Thyroid gland (tissue), 4 donors: ENCODE results near the gene UBE2F. TPM values are rescaled to one million over a fixed set of nuclear protein-coding genes. Genes with fewer than 3 reads are reported as not detected.
A peak's percentile ranks its signal among the peaks of the same experiment; 100 is the strongest.

ENCODE experiments used
- DNase-seq, 2 donors: peaks; one replicate each; pipeline ENCODE4 v3.0.0-alpha.2; 2019
- H3K27ac ChIP-seq, 3 donors: fragments of 200-600 bp; sonication (generic); 1 replicate in 2 of 3; 2 replicates in 1 of 3; pipeline ENCODE4 v1.5.1; 2016 to 2019; ENCODE audit warnings: mild to moderate bottlenecking in 1 of 3, moderate library complexity in 1 of 3
- H3K27me3 ChIP-seq: fragments of 200-600 bp; sonication (generic); one replicate; pipeline ENCODE4 v1.5.1; 2019
- H3K36me3 ChIP-seq, 2 donors: fragments of 200-600 bp; sonication (generic); one replicate each; pipeline ENCODE4 v1.5.1; 2016 to 2019
- H3K4me1 ChIP-seq, 2 donors: fragments of 200-600 bp; sonication (generic); one replicate each; pipeline ENCODE4 v1.5.1; 2017 to 2019
- H3K4me3 ChIP-seq, 3 donors: fragments of 200-600 bp; sonication (generic); replicated peaks in 1 of 3; 1 replicate in 2 of 3; 2 replicates in 1 of 3; pipeline ENCODE4 v1.5.1; 2016; ENCODE audit warnings: mild to moderate bottlenecking in 1 of 3
- H3K9me3 ChIP-seq: fragments of 200-600 bp; sonication (generic); one replicate; pipeline ENCODE4 v1.5.1; 2017
- CTCF ChIP-seq, 6 experiments: fragments of 200-600 bp in 3 of 6; fragments of 450-650 bp in 3 of 6; sonication (generic) in 3 of 6; IDR thresholded peaks; one replicate each; pipeline ENCODE4 v1.5.1; 2016 to 2019; ENCODE audit warnings: antibody characterized with exemption in 6 of 6, mild to moderate bottlenecking in 2 of 6, inconsistent platforms in 1 of 6, moderate library complexity in 1 of 6
- POLR2A ChIP-seq, 2 donors: fragments of 450-650 bp; IDR thresholded peaks; one replicate each; pipeline ENCODE4 v1.6.1; 2017; ENCODE audit warnings: antibody characterized with exemption in 2 of 2, mild to moderate bottlenecking in 2 of 2, moderate library complexity in 1 of 2
- WGBS, 2 donors: methylation state at CpG; one replicate each; pipeline ENCODE4 v1.1.5; 2017; 5-methylcytosine and 5-hydroxymethylcytosine counted together
- intact Hi-C: fragments of 100-400 bp; cut with DNase I; formaldehyde crosslinking; loops from one replicate; pipeline ENCODE4 v1.15.1; 2023
- total RNA-seq, 4 donors: library from RNA; depleted of rRNA; stranded (reverse); fragments of >200 nt; gene quantifications; one replicate each; pipeline ENCODE4 v1.2.3, GENCODE V29; 2016

UBE2F gene
- total RNA-seq = 100 to 1,000 TPM in 3 of 4 donors, 10 to 100 TPM in 1; 79.8 to 134 (median 122) TPM

- H3K9me3 ChIP-seq = no peaks in the 10 kb centered on the region
- peak within 1 kb of the TSS; percentile 36 to 76 (median 69) for H3K27ac ChIP-seq
- no peak for TF ChIP-seq CTCF (IDR thresholded peaks at IDR 0.05)
- peak; percentile 69 to 92 for TF ChIP-seq POLR2A (IDR thresholded peaks at IDR 0.05)
- peak; percentile 97 to 98 for DNase-seq
- 1% methylated on average over 19 to 36 of the region's 123 CpGs for WGBS, 2 donors
- intact Hi-C loops = loop anchor here (2.0 to 10.0 kb wide), 3 partner anchors 94 to 288 kb away; partner anchors contain the start of genes RAMP1 and SCLY
- peak within 1 kb of the TSS; percentile 46 to 72 (median 62) for H3K4me3 ChIP-seq
- H3K27me3 ChIP-seq = no peaks in the 10 kb centered on the region
- H3K36me3 ChIP-seq = no peaks in the 10 kb centered on the region
- peaks cover 27 to 35% of the 10 kb centered on the region in 2 donors for H3K4me1 ChIP-seq
These were observed at the start of gene UBE2F for GRCh38 chr2:237966565-237967462. Gene UBE2F, plus strand, starts transcription at chr2:237967014. Its CDS starts 6,094 bp downstream, at chr2:237973108.

- 90 to 96% methylated on average over 5 of the region's 5 CpGs for WGBS, 2 donors
- no peak overlapping the region for H3K4me3 ChIP-seq
- H3K36me3 ChIP-seq = no peaks in the 10 kb centered on the region
- peaks cover 0 to under 1% of the 10 kb centered on the region in 2 donors for H3K4me1 ChIP-seq
- H3K27ac ChIP-seq = no peak overlapping the region
- H3K9me3 ChIP-seq = no peaks in the 10 kb centered on the region
- intact Hi-C loops = no loop called here
- DNase-seq = no peak
- no peak for TF ChIP-seq POLR2A (IDR thresholded peaks at IDR 0.05)
- no peak for TF ChIP-seq CTCF (IDR thresholded peaks at IDR 0.05)
- no peaks in the 10 kb centered on the region for H3K27me3 ChIP-seq
These were observed 49.0 kb upstream of the UBE2F start for GRCh38 chr2:237917696-237918374.

- intact Hi-C loops = no loop called here
- Histone ChIP-seq H3K9me3 (no peaks in the 10 kb centered on the region), H3K4me1 (peaks cover 0 to 6% of the 10 kb centered on the region in 2 donors), H3K27ac (no peak overlapping the region), H3K4me3 (no peak overlapping the region), H3K27me3 (no peaks in the 10 kb centered on the region), H3K36me3 (no peaks in the 10 kb centered on the region)
- TF ChIP-seq POLR2A (IDR thresholded peaks at IDR 0.05) (no peak), CTCF (IDR thresholded peaks at IDR 0.05) (no peak)
- 65 to 71% methylated on average over 6 of the region's 6 CpGs for WGBS, 2 donors
- no peak for DNase-seq
These were observed 47.2 kb upstream of the UBE2F start for GRCh38 chr2:237919593-237919992.

- H3K4me3 ChIP-seq = no peak overlapping the region
- no peak overlapping the region for H3K27ac ChIP-seq
- H3K9me3 ChIP-seq = no peaks in the 10 kb centered on the region
- TF ChIP-seq POLR2A (IDR thresholded peaks at IDR 0.05) = no peak
- no peak for TF ChIP-seq CTCF (IDR thresholded peaks at IDR 0.05)
- no peak for DNase-seq
- peaks cover 0 to 6% of the 10 kb centered on the region in 2 donors for H3K4me1 ChIP-seq
- no peaks in the 10 kb centered on the region for H3K27me3 ChIP-seq
- intact Hi-C loops = no loop called here
- WGBS, 2 donors = 86 to 87% methylated on average over 14 of the region's 14 CpGs
- no peaks in the 10 kb centered on the region for H3K36me3 ChIP-seq
These were observed 46.1 kb upstream of the UBE2F start for GRCh38 chr2:237920673-237921072.
